IMR-90 (cell line): Measurements from ENCODE around the gene PIAS1. TPM values are rescaled to one million over a fixed set of nuclear protein-coding genes. Genes with fewer than 3 reads are reported as not detected.

Source experiments
- ATAC-seq: fragments of 200-7000 bp; cut with Tn5 transposase; 2 replicates; pipeline ENCODE4 v1.9.1; 2020; ENCODE audit warnings: low read depth, mild to moderate bottlenecking, moderate library complexity
- BruUV-seq: library from RNA; stranded (reverse); fragments of 400-500 nt; replicated peaks from 2 replicates; lab custom pipeline; 2021; lab: Mats Ljungman, UMichigan
- CTCF ChIA-PET: fragments of 300-600 bp; formaldehyde crosslinking; extraction: SDS; loops from one replicate; lab custom pipeline; 2021; ENCODE audit warnings: antibody characterized with exemption; lab: Yijun Ruan, JAX
- POLR2A ChIA-PET: fragments of 300-600 bp; sonication (Branson Sonifier 250); formaldehyde crosslinking; loops from one replicate; lab custom pipeline; 2022; ENCODE audit warnings: antibody characterized with exemption; ENCODE audit not compliant: unreplicated experiment; lab: Charles Lee
- DNase-seq: peaks from one replicate; pipeline ENCODE4 v3.0.0; 2013
- H2AFZ ChIP-seq: replicated peaks from 2 replicates; pipeline ENCODE3; 2013; ENCODE audit warnings: low read length, mild to moderate bottlenecking; ENCODE audit not compliant: poor library complexity
- H2AK5ac ChIP-seq: 2 replicates; pipeline ENCODE4 v1.6.1; 2013; ENCODE audit warnings: low read depth, low read length, inconsistent platforms
- H2AK9ac ChIP-seq: replicated peaks from 2 replicates; pipeline ENCODE3; 2013; ENCODE audit warnings: mild to moderate bottlenecking, low read depth, low read length, moderate library complexity; ENCODE audit not compliant: poor library complexity
- H2BK120ac ChIP-seq: 2 replicates; pipeline ENCODE4 v1.6.1; 2013; ENCODE audit warnings: low read depth, low read length, inconsistent platforms
- H2BK15ac ChIP-seq: 3 replicates; pipeline ENCODE4 v1.6.1; 2013; ENCODE audit warnings: low read depth, low read length, inconsistent platforms
- H2BK20ac ChIP-seq: 2 replicates; pipeline ENCODE4 v1.6.1; 2013; ENCODE audit warnings: low read depth, mild to moderate bottlenecking, inconsistent platforms, low read length, moderate library complexity
- H2BK5ac ChIP-seq: 2 replicates; pipeline ENCODE4 v1.6.1; 2013; ENCODE audit warnings: mild to moderate bottlenecking, low read depth, low read length, inconsistent platforms; ENCODE audit not compliant: poor library complexity, severe bottlenecking
- H3K14ac ChIP-seq: replicated peaks from 2 replicates; pipeline ENCODE4 v1.6.1; 2013; ENCODE audit warnings: low read depth, low read length, inconsistent platforms
- H3K18ac ChIP-seq: 2 replicates; pipeline ENCODE4 v1.6.1; 2013; ENCODE audit warnings: low read depth, low read length, control low read depth
- H3K23ac ChIP-seq: 2 replicates; pipeline ENCODE4 v1.6.1; 2013; ENCODE audit warnings: low read depth, low read length, inconsistent platforms
- H3K27ac ChIP-seq: 2 replicates; pipeline ENCODE4 v1.5.1; 2013; ENCODE audit warnings: mild to moderate bottlenecking, control low read depth, low read length; ENCODE audit not compliant: insufficient read depth
- H3K27me3 ChIP-seq: 2 replicates; pipeline ENCODE4 v1.6.1; 2013; ENCODE audit warnings: low read length; ENCODE audit not compliant: control insufficient read depth, insufficient read depth
- H3K36me3 ChIP-seq: 2 replicates; pipeline ENCODE4 v1.6.1; 2013; ENCODE audit warnings: low read length, mixed read lengths; ENCODE audit not compliant: control insufficient read depth, insufficient read depth
- H3K4ac ChIP-seq: 2 replicates; pipeline ENCODE4 v1.6.1; 2013; ENCODE audit warnings: low read depth, low read length, inconsistent platforms
- H3K4me1 ChIP-seq: 2 replicates; pipeline ENCODE4 v1.6.1; 2013; ENCODE audit warnings: low read length, mixed read lengths; ENCODE audit not compliant: control insufficient read depth, insufficient read depth
- H3K4me2 ChIP-seq: 2 replicates; pipeline ENCODE4 v1.6.1; 2013; ENCODE audit warnings: low read depth, mild to moderate bottlenecking, control low read depth, low read length, moderate library complexity
- H3K4me3 ChIP-seq: 2 replicates; pipeline ENCODE4 v1.5.1; 2013; ENCODE audit warnings: low read depth, mild to moderate bottlenecking, control low read depth, low read length, moderate library complexity; ENCODE audit not compliant: insufficient read depth
- H3K56ac ChIP-seq: 2 replicates; pipeline ENCODE4 v1.6.1; 2013; ENCODE audit warnings: low read length, inconsistent platforms; ENCODE audit not compliant: insufficient read depth; ENCODE audit errors: extremely low read depth
- H3K79me1 ChIP-seq, 2 experiments: 2 replicates each; pipeline ENCODE4 v1.6.1; 2013; ENCODE audit warnings: low read length in 2 of 2, inconsistent platforms in 1 of 2, low read depth in 1 of 2
- H3K9ac ChIP-seq: 2 replicates; pipeline ENCODE4 v1.6.1; 2013; ENCODE audit warnings: low read depth, low read length, control low read depth
- H3K9me1 ChIP-seq: 2 replicates; pipeline ENCODE4 v1.6.1; 2013; ENCODE audit warnings: low read length, inconsistent platforms; ENCODE audit not compliant: insufficient read depth
- H3K9me3 ChIP-seq: 2 replicates; pipeline ENCODE4 v1.6.1; 2013; ENCODE audit warnings: low read length; ENCODE audit not compliant: control insufficient read depth, insufficient read depth
- H4K20me1 ChIP-seq: 2 replicates; pipeline ENCODE4 v1.6.1; 2013; ENCODE audit warnings: low read length, inconsistent platforms; ENCODE audit not compliant: insufficient read depth
- H4K5ac ChIP-seq: 2 replicates; pipeline ENCODE4 v1.6.1; 2013; ENCODE audit warnings: mild to moderate bottlenecking, low read depth, low read length, control low read depth
- H4K8ac ChIP-seq, 2 experiments: 2 replicates each; pipeline ENCODE4 v1.6.1; 2013; ENCODE audit warnings: low read depth in 2 of 2, low read length in 2 of 2, control low read depth in 1 of 2, inconsistent platforms in 1 of 2
- H4K91ac ChIP-seq: 2 replicates; pipeline ENCODE4 v1.6.1; 2013; ENCODE audit warnings: low read depth, low read length, inconsistent platforms; ENCODE audit not compliant: insufficient read depth
- BHLHE40 ChIP-seq: fragments of 150-350 bp; IDR thresholded peaks from 2 replicates; pipeline ENCODE4 v1.6.1; 2016; ENCODE audit warnings: mild to moderate bottlenecking, low read depth, low read length
- CEBPB ChIP-seq: IDR thresholded peaks from 2 replicates; pipeline ENCODE4 v1.6.1; 2012; ENCODE audit warnings: low read depth, low read length, improper control_type of control experiment
- CHD1 ChIP-seq: IDR thresholded peaks from 2 replicates; pipeline ENCODE4 v1.6.1; 2012; ENCODE audit warnings: low read depth, low read length, improper control_type of control experiment
- CTCF ChIP-seq: conservative IDR thresholded peaks from 2 replicates; pipeline ENCODE4 v1.5.1; 2012; ENCODE audit warnings: mild to moderate bottlenecking, low read depth, low read length, improper control_type of control experiment
- ELK1 ChIP-seq: fragments of 150-350 bp; IDR thresholded peaks from 2 replicates; pipeline ENCODE4 v1.6.1; 2016; ENCODE audit warnings: low read depth, mild to moderate bottlenecking, low read length, moderate library complexity, borderline replicate concordance
- FOS ChIP-seq: fragments of 150-350 bp; IDR thresholded peaks from 2 replicates; pipeline ENCODE4 v1.6.1; 2016; ENCODE audit warnings: low read depth, low read length
- MAFK ChIP-seq: IDR thresholded peaks from 2 replicates; pipeline ENCODE4 v1.6.1; 2012; ENCODE audit warnings: low read depth, low read length, improper control_type of control experiment
- MAZ ChIP-seq: IDR thresholded peaks from 2 replicates; pipeline ENCODE4 v1.6.1; 2012; ENCODE audit warnings: low read depth, mild to moderate bottlenecking, low read length, improper control_type of control experiment, moderate library complexity, borderline replicate concordance
- MXI1 ChIP-seq: IDR thresholded peaks from 2 replicates; pipeline ENCODE4 v1.6.1; 2012; ENCODE audit warnings: low read depth, mild to moderate bottlenecking, low read length, moderate library complexity, borderline replicate concordance
- NFE2L2 ChIP-seq: fragments of 150-350 bp; IDR thresholded peaks from 2 replicates; pipeline ENCODE4 v1.6.1; 2016; ENCODE audit warnings: low read depth, mild to moderate bottlenecking, low read length
- POLR2A ChIP-seq: IDR thresholded peaks from 2 replicates; pipeline ENCODE4 v1.6.1; 2012; ENCODE audit warnings: mild to moderate bottlenecking, low read depth, low read length
- RAD21 ChIP-seq: IDR thresholded peaks from 2 replicates; pipeline ENCODE4 v1.6.1; 2012; ENCODE audit warnings: low read length, improper control_type of control experiment
- RCOR1 ChIP-seq: IDR thresholded peaks from 2 replicates; pipeline ENCODE4 v1.6.1; 2012; ENCODE audit warnings: mild to moderate bottlenecking, low read length, improper control_type of control experiment; ENCODE audit not compliant: insufficient replicate concordance
- RFX5 ChIP-seq: IDR thresholded peaks from 2 replicates; pipeline ENCODE4 v1.8.0; 2012; ENCODE audit warnings: low read depth, mild to moderate bottlenecking, low read length, moderate library complexity
- SMC3 ChIP-seq: fragments of 150-350 bp; IDR thresholded peaks from 2 replicates; pipeline ENCODE4 v1.6.1; 2016; ENCODE audit warnings: low read depth, mild to moderate bottlenecking, antibody characterized with exemption, low read length, moderate library complexity
- WGBS, 2 experiments: methylation state at CpG; one replicate each; pipeline versions ENCODE4 v1.1.5 to v1.1.7; 2013; ENCODE audit warnings: missing lambda C conversion rate in 2 of 2; ENCODE audit not compliant: insufficient read length in 1 of 2; ENCODE audit errors: extremely low coverage in 2 of 2; 5-methylcytosine and 5-hydroxymethylcytosine counted together
- dilution Hi-C: fragments of 300-500 bp; cut with HindIII; formaldehyde crosslinking; loops from one replicate; pipeline ENCODE4 v1.14.3; 2018; ENCODE audit warnings: low sequenced_read_pairs; ENCODE audit not compliant: unreplicated experiment
- in situ Hi-C: fragments of 300-500 bp; cut with MboI; formaldehyde crosslinking; loops from 3 replicates; pipeline ENCODE4 v1.14.3; 2019; ENCODE audit warnings: low sequenced_read_pairs, inconsistent platforms, mixed read lengths
- intact Hi-C: fragments of 100-400 bp; cut with micrococcal nuclease; formaldehyde crosslinking; loops from 2 replicates; pipeline ENCODE4 v1.10.0; 2022
- polyA plus RNA-seq, 3 experiments: library from polyadenylated mRNA; depleted of rRNA; stranded (reverse); fragments of >200 nt; gene quantifications; 2 replicates each; pipeline ENCODE4 v1.2.3, GENCODE V29; 2012; ENCODE audit warnings: low replicate concordance in 1 of 3
- total RNA-seq: library from RNA; depleted of rRNA; stranded (reverse); fragments of >200 nt; gene quantifications from 2 replicates; pipeline ENCODE4 v1.2.3, GENCODE V29; 2012
- TF ChIP-seq, protein P1 (sequence below): fragments of 150-350 bp; IDR thresholded peaks from 2 replicates; pipeline ENCODE4 v1.6.1; 2017; ENCODE audit warnings: mild to moderate bottlenecking, antibody characterized with exemption, low read length, low read depth

Gene PIAS1
- total and polyA plus RNA-seq, 2 of the 4 experiments (the other 2 are of a cell fraction) = 20.0 to 63.6 TPM

GRCh38 chr15:68034081-68034480 lies 20.0 kb upstream of the PIAS1 start:
- intact Hi-C loops = loop anchor here (5.0 kb wide), 1 partner anchor 37 kb away; no protein-coding TSS in a partner anchor
- Histone ChIP-seq H4K91ac (no peak overlapping the region), H3K4me3 (no peak overlapping the region), H3K14ac (no peak overlapping the region), H3K79me1 (no peaks in the 10 kb centered on the region), H3K27me3 (peaks cover 27% of the 10 kb centered on the region), H3K36me3 (no peaks in the 10 kb centered on the region), H2BK120ac (no peak overlapping the region), H2BK20ac (no peak overlapping the region), H2BK5ac (no peak overlapping the region), H3K56ac (no peak overlapping the region), H2BK15ac (no peak overlapping the region), H3K18ac (no peak overlapping the region), H3K27ac (no peak overlapping the region), H4K5ac (no peak overlapping the region), H3K9ac (no peak overlapping the region), H2AFZ (no peak overlapping the region), H4K20me1 (no peaks in the 10 kb centered on the region), H4K8ac (no peak overlapping the region), H2AK5ac (no peak overlapping the region), H2AK9ac (no peak overlapping the region), H3K9me3 (no peaks in the 10 kb centered on the region), H3K4ac (no peak overlapping the region), H3K23ac (no peak overlapping the region), H3K4me1 (no peaks in the 10 kb centered on the region), H3K9me1 (no peaks in the 10 kb centered on the region), H3K4me2 (no peak overlapping the region)
- ChIA-PET POLR2A (no interaction called here), CTCF (no interaction called here)
- TF ChIP-seq SMC3 (no peak), MXI1 (no peak), FOS (no peak), NFE2L2 (no peak), MAFK (no peak), POLR2A (no peak), RFX5 (no peak), RAD21 (no peak), CTCF (no peak), BHLHE40 (no peak), ELK1 (no peak), RCOR1 (no peak), CEBPB (no peak), CHD1 (no peak), MAZ (no peak)
- TF ChIP-seq, protein P1, sequence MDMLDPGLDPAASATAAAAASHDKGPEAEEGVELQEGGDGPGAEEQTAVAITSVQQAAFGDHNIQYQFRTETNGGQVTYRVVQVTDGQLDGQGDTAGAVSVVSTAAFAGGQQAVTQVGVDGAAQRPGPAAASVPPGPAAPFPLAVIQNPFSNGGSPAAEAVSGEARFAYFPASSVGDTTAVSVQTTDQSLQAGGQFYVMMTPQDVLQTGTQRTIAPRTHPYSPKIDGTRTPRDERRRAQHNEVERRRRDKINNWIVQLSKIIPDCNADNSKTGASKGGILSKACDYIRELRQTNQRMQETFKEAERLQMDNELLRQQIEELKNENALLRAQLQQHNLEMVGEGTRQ = no peak
- no TSS peak for BruUV-seq
- WGBS, 2 experiments = no CpG with 5 or more reads among the region's 3 CpGs
- DNase-seq (no peak), ATAC-seq (no peak)
- dilution Hi-C loops = no loop called here
- in situ Hi-C loops = no loop called here
